Panc1 (cell line): ENCODE data around the gene CHRNB4.

Source experiments
- CTCF ChIP-seq: fragments of 450-650 bp; IDR thresholded peaks from 2 replicates; pipeline ENCODE4 v1.5.1; 2017; ENCODE audit warnings: mild to moderate bottlenecking
- POLR2AphosphoS5 ChIP-seq: IDR thresholded peaks from 2 replicates; pipeline ENCODE4 v1.6.1; 2012; ENCODE audit warnings: mild to moderate bottlenecking, low read depth, low read length, moderate library complexity
- REST ChIP-seq, 2 experiments: IDR thresholded peaks; 2 replicates each; pipeline ENCODE4 v1.6.1; 2011 to 2012; ENCODE audit warnings: low read depth in 2 of 2, control low read depth in 1 of 2, low read length in 1 of 2, mild to moderate bottlenecking in 1 of 2, moderate library complexity in 1 of 2; ENCODE audit not compliant: insufficient read depth in 1 of 2
- SIN3A ChIP-seq: IDR thresholded peaks from 2 replicates; pipeline ENCODE4 v1.6.1; 2012; ENCODE audit warnings: low read depth, mild to moderate bottlenecking, low read length, moderate library complexity, borderline replicate concordance; ENCODE audit not compliant: insufficient read depth
- TCF7L2 ChIP-seq: IDR thresholded peaks from 2 replicates; pipeline ENCODE4 v1.6.1; 2011; ENCODE audit warnings: mild to moderate bottlenecking, low read depth, low read length, inconsistent platforms

- no peak for TF ChIP-seq CTCF
- TF ChIP-seq TCF7L2: no peak
- TF ChIP-seq REST (IDR thresholded peaks at IDR 0.05; ENCODE audit: insufficient read depth in 1 of 2, low read depth in 2 of 2, low read length in 1 of 2): no peak
- no peak for TF ChIP-seq POLR2AphosphoS5
- TF ChIP-seq SIN3A: no peak
Observed at GRCh38 chr15:78637776-78638435, 3.1 kb downstream of the CHRNB4 start.
